ENCODE results near the gene GRIK3.

- TF ChIP-seq, protein P1, sequence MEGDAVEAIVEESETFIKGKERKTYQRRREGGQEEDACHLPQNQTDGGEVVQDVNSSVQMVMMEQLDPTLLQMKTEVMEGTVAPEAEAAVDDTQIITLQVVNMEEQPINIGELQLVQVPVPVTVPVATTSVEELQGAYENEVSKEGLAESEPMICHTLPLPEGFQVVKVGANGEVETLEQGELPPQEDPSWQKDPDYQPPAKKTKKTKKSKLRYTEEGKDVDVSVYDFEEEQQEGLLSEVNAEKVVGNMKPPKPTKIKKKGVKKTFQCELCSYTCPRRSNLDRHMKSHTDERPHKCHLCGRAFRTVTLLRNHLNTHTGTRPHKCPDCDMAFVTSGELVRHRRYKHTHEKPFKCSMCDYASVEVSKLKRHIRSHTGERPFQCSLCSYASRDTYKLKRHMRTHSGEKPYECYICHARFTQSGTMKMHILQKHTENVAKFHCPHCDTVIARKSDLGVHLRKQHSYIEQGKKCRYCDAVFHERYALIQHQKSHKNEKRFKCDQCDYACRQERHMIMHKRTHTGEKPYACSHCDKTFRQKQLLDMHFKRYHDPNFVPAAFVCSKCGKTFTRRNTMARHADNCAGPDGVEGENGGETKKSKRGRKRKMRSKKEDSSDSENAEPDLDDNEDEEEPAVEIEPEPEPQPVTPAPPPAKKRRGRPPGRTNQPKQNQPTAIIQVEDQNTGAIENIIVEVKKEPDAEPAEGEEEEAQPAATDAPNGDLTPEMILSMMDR (IDR thresholded peaks at IDR 0.05) = no peak
- TF ChIP-seq POLR2A (IDR thresholded peaks at IDR 0.05) = no peak
These were observed 159.8 kb downstream of the GRIK3 start for GRCh38 chr1:36874271-36875060.
